Endodermal cell (in vitro differentiated cells): ENCODE data around the gene NOBOX. TPM values are rescaled to one million over a fixed set of nuclear protein-coding genes. Genes with fewer than 3 reads are reported as not detected.

ENCODE experiments used
- DNase-seq: peaks from one replicate; pipeline ENCODE4 v3.0.0-alpha.2; 2017
- H3K27ac ChIP-seq: 2 replicates; pipeline ENCODE4 v1.5.1; 2013; ENCODE audit warnings: mild to moderate bottlenecking, low read depth, low read length, moderate library complexity
- H3K27me3 ChIP-seq: 2 replicates; pipeline ENCODE4 v1.6.1; 2013; ENCODE audit warnings: mild to moderate bottlenecking, low read length, moderate library complexity; ENCODE audit not compliant: insufficient read depth, control insufficient read depth, poor library complexity, severe bottlenecking
- H3K36me3 ChIP-seq: 2 replicates; pipeline ENCODE4 v1.7.0; 2013; ENCODE audit warnings: mild to moderate bottlenecking, low read length, moderate library complexity; ENCODE audit not compliant: control insufficient read depth, insufficient read depth
- H3K4me1 ChIP-seq: one replicate; pipeline ENCODE4 v1.7.0; 2013; ENCODE audit warnings: low read length; ENCODE audit not compliant: control insufficient read depth, insufficient read depth
- H3K4me3 ChIP-seq: 2 replicates; pipeline ENCODE4 v1.5.1; 2013; ENCODE audit warnings: mild to moderate bottlenecking, low read length, moderate library complexity
- H3K9ac ChIP-seq: 2 replicates; pipeline ENCODE4 v1.6.1; 2013; ENCODE audit warnings: mild to moderate bottlenecking, low read length, moderate library complexity; ENCODE audit not compliant: poor library complexity, severe bottlenecking; ENCODE audit errors: extremely low read depth
- H3K9me3 ChIP-seq: 2 replicates; pipeline ENCODE4 v1.6.1; 2013; ENCODE audit warnings: mild to moderate bottlenecking, low read length, moderate library complexity; ENCODE audit not compliant: control insufficient read depth
- H3K27ac Mint-ChIP-seq: 2 replicates; pipeline ENCODE4 v1.8.0; 2020; ENCODE audit warnings: mixed read lengths
- H3K27me3 Mint-ChIP-seq: 2 replicates; pipeline ENCODE4 v1.8.0; 2021; ENCODE audit warnings: mild to moderate bottlenecking, mixed read lengths; ENCODE audit not compliant: insufficient read depth
- H3K36me3 Mint-ChIP-seq: 2 replicates; pipeline ENCODE4 v1.8.0; 2020; ENCODE audit warnings: low read depth, mixed read lengths
- H3K4me1 Mint-ChIP-seq: 2 replicates; pipeline ENCODE4 v1.8.0; 2020; ENCODE audit warnings: mixed read lengths
- H3K4me3 Mint-ChIP-seq: 2 replicates; pipeline ENCODE4 v1.8.0; 2020; ENCODE audit warnings: mild to moderate bottlenecking, moderate library complexity, mixed read lengths
- H3K9me3 Mint-ChIP-seq: 2 replicates; pipeline ENCODE4 v1.8.0; 2020; ENCODE audit warnings: mild to moderate bottlenecking, mixed read lengths
- WGBS, 2 experiments: methylation state at CpG; one replicate each; pipeline versions ENCODE4 v1.1.5 to v1.1.7; 2013; ENCODE audit warnings: missing lambda C conversion rate in 2 of 2, mixed read lengths in 1 of 2; ENCODE audit not compliant: insufficient coverage in 1 of 2, insufficient read length in 1 of 2; 5-methylcytosine and 5-hydroxymethylcytosine counted together
- long read RNA-seq, 4 experiments: library from polyadenylated mRNA in 2 of 4; library from RNA in 1 of 4; library from capped mRNA in 1 of 4; stranded (forward) in 3 of 4; unstranded in 1 of 4; transcript quantifications; one replicate each; pipeline ENCODE4 v2.0.0, GENCODE V29; 2020 to 2021; ENCODE audit warnings: inconsistent platforms in 1 of 4
- polyA plus RNA-seq, 2 experiments: library from polyadenylated mRNA; stranded (reverse); fragments of 50-300 nt; gene quantifications; one replicate each; pipeline ENCODE4 v1.2.3, GENCODE V29; 2013
- total RNA-seq, 2 donors: library from RNA; stranded (reverse); fragmentation: NEBNext Ultra II Directional in 1 of 2; extraction: Animal tissue kit (Norgen Biotek cat#: 25700) in 1 of 2; gene quantifications; 2 replicates in 1 of 2; 3 replicates in 1 of 2; pipeline ENCODE4 v1.2.1, GENCODE V29; 2021
- TF ChIP-seq, protein P1 (sequence below): fragments of 200-600 bp; sonication (generic); conservative IDR thresholded peaks from 2 replicates; pipeline ENCODE4 v1.5.0; 2021; ENCODE audit warnings: antibody characterized with exemption, mild to moderate bottlenecking

Gene NOBOX
- not detected for total RNA-seq
- polyA plus RNA-seq (2013, experiment 1 of 2): not detected
- not detected for polyA plus RNA-seq (2013, experiment 2 of 2)
- long read RNA-seq, experiment 1: 0 reads
- long read RNA-seq, experiment 2: 0 reads
- long read RNA-seq, experiment 3: 0 reads
- long read RNA-seq, experiment 4: 0 reads

DNA sequence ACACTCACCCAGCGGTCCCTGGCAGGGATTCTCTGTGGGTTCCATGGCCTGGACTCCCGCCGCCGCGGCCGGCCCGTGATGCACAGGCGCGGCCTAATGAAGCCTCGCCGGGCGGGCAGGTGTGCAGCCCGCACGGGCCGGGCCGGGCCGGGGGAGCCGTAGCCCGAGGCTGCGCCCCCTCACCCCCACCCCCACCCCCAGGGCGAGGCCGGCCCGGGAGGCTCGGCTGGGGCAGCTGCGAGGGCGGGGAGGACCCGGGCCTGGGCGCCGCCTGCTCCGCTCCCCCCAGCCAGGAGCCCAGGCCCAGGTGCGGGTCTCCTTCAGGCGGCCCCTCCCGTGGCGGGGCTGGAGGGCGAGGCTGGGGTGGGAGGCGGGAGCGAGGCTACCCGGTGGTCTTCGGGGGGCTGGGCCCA is at the start of gene NOBOX:
TSS of gene NOBOX (minus strand) at position 45 of the 413 bp plus-strand sequence.
- Histone ChIP-seq H3K4me1 (no peaks in the 10 kb centered on the region), H3K27ac (no peak within 1 kb of the TSS), H3K36me3 (no peaks in the 10 kb centered on the region), H3K9me3 (no peaks in the 10 kb centered on the region), H3K9ac (no peak within 1 kb of the TSS), H3K27me3 (no peaks in the 10 kb centered on the region), H3K4me3 (no peak within 1 kb of the TSS)
- no peaks in the 10 kb centered on the region for H3K9me3 Mint-ChIP-seq
- H3K36me3 Mint-ChIP-seq: no peaks in the 10 kb centered on the region
- TF ChIP-seq, protein P1, sequence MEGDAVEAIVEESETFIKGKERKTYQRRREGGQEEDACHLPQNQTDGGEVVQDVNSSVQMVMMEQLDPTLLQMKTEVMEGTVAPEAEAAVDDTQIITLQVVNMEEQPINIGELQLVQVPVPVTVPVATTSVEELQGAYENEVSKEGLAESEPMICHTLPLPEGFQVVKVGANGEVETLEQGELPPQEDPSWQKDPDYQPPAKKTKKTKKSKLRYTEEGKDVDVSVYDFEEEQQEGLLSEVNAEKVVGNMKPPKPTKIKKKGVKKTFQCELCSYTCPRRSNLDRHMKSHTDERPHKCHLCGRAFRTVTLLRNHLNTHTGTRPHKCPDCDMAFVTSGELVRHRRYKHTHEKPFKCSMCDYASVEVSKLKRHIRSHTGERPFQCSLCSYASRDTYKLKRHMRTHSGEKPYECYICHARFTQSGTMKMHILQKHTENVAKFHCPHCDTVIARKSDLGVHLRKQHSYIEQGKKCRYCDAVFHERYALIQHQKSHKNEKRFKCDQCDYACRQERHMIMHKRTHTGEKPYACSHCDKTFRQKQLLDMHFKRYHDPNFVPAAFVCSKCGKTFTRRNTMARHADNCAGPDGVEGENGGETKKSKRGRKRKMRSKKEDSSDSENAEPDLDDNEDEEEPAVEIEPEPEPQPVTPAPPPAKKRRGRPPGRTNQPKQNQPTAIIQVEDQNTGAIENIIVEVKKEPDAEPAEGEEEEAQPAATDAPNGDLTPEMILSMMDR: no peak
- no peaks in the 10 kb centered on the region for H3K27me3 Mint-ChIP-seq
- DNase-seq: no peak
- WGBS, 2 experiments: 96 to 100% methylated on average over 1 to 37 of the region's 39 CpGs
- no peak within 1 kb of the TSS for H3K4me3 Mint-ChIP-seq
- H3K4me1 Mint-ChIP-seq: no peaks in the 10 kb centered on the region
- no peak within 1 kb of the TSS for H3K27ac Mint-ChIP-seq

DNA sequence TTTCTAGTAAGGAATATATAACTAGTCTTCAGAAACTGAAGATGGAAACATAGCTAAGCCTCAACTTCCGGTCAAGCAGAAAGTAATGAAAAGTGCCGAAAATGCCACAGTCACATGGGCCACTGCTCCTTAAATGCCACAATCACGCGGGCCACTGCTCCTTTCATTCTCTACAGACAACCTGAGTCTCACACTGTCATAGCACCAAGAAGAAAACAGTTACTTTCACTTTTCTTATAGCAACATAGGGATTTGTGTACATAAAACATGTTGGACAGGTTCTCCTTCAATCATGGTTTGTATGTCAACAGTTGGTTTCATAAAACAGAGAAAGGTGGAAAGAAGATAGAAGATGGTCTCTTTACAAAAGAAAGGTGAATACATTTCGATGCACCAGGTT is 48.6 kb upstream of the NOBOX start:
- no peak overlapping the region for H3K9ac ChIP-seq
- H3K9me3 Mint-ChIP-seq: peaks cover 33% of the 10 kb centered on the region
- peaks cover 9% of the 10 kb centered on the region for H3K36me3 Mint-ChIP-seq
- 95 to 100% methylated on average over 1 to 5 of the region's 5 CpGs for WGBS, 2 experiments
- no peak for DNase-seq
- no peaks in the 10 kb centered on the region for H3K27me3 ChIP-seq
- H3K4me3 Mint-ChIP-seq: no peak overlapping the region
- H3K36me3 ChIP-seq: no peaks in the 10 kb centered on the region
- H3K9me3 ChIP-seq: peaks cover 41% of the 10 kb centered on the region
- no peaks in the 10 kb centered on the region for H3K4me1 Mint-ChIP-seq
- no peaks in the 10 kb centered on the region for H3K4me1 ChIP-seq
- H3K27ac Mint-ChIP-seq: no peak overlapping the region
- TF ChIP-seq, protein P1: no peak
- no peaks in the 10 kb centered on the region for H3K27me3 Mint-ChIP-seq
- H3K27ac ChIP-seq: no peak overlapping the region
- no peak overlapping the region for H3K4me3 ChIP-seq

DNA sequence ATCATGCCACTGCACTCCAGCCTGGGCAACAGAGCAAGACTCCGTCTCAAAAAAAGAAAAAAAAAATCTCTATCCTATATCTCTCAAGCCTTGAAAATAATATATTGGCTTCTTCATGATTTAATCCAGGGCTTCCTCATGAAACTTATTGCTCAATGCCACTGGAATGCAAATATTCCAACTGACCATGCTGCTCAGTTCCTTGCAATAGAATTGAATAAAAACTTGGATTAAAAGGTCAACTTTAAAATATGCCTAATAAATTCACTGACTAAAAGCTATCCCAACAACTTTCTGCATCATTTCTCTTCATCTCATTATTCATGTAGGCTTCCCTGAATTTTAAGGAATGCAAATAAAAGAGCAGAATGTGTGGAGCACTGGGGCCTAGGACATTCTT is 42.1 kb upstream of the NOBOX start:
- Mint-ChIP-seq H3K27ac (no peak overlapping the region), H3K9me3 (no peaks in the 10 kb centered on the region), H3K27me3 (no peaks in the 10 kb centered on the region), H3K4me1 (no peaks in the 10 kb centered on the region), H3K4me3 (no peak overlapping the region), H3K36me3 (no peaks in the 10 kb centered on the region)
- no peak for DNase-seq
- H3K27ac ChIP-seq: no peak overlapping the region
- H3K36me3 ChIP-seq: no peaks in the 10 kb centered on the region
- TF ChIP-seq, protein P1: no peak
- H3K9me3 ChIP-seq: no peaks in the 10 kb centered on the region
- no peak overlapping the region for H3K9ac ChIP-seq
- H3K4me3 ChIP-seq: no peak overlapping the region
- H3K27me3 ChIP-seq: no peaks in the 10 kb centered on the region
- WGBS, 2 experiments: 91% methylated on average over 1 of the region's 1 CpG; no CpG with 5 or more reads in 1 of the 2 experiments
- H3K4me1 ChIP-seq: no peaks in the 10 kb centered on the region
